ENCODE data around the gene KBTBD3. TPM values are rescaled to one million over a fixed set of nuclear protein-coding genes. Genes with fewer than 3 reads are reported as not detected.
A peak's percentile ranks its signal among the peaks of the same experiment; 100 is the strongest.
"Not testable (repeated sequence)": the region's sequence is repeated elsewhere in the genome, so short reads cannot be mapped to it uniquely, and the experiment has no call there.

The KBTBD3 gene
- total RNA-seq, 1 donor from 2014 or later: 7.6 TPM

- intact Hi-C loops (cut with DNase I): no loop called here
- ATAC-seq (ENCODE audit: poor library complexity): no peak
- no peak for DNase-seq
Measured at GRCh38 chr11:106072804-106073203, 4.3 kb downstream of the KBTBD3 start.

DNA sequence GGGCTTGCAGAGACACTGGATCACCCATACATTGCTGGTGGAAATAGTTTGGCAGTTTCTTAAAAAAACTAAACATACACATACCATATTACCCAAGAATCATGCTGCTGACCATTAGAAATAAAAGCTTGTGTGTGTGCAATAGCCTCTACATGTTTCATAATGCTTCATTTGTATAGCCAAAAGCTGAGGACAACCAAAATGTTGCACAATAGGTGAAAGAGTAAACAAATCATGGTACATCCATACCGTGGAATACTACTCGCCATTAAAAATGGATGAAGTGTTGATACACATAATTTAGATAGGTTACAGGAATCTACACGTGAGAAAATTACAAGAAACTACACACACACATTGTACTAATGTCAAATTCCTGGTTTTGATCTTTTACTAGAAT is 6.5 kb downstream of the KBTBD3 start:
- ATAC-seq (ENCODE audit: poor library complexity) (no peak), DNase-seq (no peak)
- intact Hi-C loops (cut with DNase I): no loop called here

GRCh38 chr11:106063009-106063408 is 14.1 kb downstream of the KBTBD3 start:
- no peak for ATAC-seq (ENCODE audit: poor library complexity)

GRCh38 chr11:106061954-106062949 is 14.9 kb downstream of the KBTBD3 start:
- ATAC-seq (ENCODE audit: poor library complexity) (no peak), DNase-seq (no peak)
- intact Hi-C loops (cut with DNase I): no loop called here

More at GRCh38 chr11:106063009-106063408, 14.1 kb downstream of the KBTBD3 start:
- DNase-seq: no peak
- intact Hi-C loops (cut with DNase I): no loop called here

GRCh38 chr11:106061249-106061784 is 15.8 kb downstream of the KBTBD3 start:
- ATAC-seq (ENCODE audit: poor library complexity) (no peak), DNase-seq (no peak)
- intact Hi-C loops (cut with DNase I): no loop called here

DNA sequence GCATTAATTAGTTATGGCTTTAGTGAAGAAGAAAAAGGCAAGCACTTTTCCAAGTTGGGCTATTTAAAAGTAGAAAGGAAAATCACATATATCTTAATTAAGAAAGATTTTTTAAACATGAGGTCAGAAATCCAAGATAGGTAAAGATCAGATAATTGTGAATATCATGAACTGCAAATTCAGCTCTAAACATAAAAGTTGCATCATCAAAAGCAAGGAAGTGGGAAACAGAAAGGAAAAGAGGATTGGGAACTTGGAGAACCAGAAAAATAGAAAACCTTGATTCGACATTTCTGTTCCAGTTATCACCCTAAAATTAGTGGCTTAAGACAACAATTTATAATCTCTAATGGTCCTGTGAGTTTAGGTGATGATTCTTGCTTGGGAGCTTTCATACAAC is 17.5 kb downstream of the KBTBD3 start:
- ATAC-seq (ENCODE audit: poor library complexity): no peak
- intact Hi-C loops (cut with DNase I): no loop called here

DNA sequence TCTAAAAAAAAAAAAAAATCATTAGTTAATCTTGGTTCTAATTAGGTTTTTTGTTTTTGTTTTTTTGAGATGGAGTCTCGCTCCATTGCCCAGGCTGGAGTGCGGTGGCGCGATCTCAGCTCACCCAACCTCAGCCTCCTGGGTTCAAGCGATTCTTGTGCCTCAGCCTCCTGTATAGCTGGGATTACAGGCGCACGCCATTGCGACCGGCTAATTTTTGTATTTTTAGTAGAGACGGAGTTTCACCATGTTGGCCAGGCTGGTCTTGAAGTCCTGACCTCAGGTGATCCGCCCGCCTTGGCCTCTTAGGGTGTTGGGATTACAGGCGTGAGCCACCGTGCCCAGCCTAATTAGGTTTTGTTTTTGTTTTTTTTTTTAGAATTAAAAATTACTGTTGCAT is 18.8 kb downstream of the KBTBD3 start:
- ATAC-seq (ENCODE audit: poor library complexity); DNase-seq; intact Hi-C loops (cut with DNase I): not testable (repeated sequence)

More for the DNA sequence above, 17.5 kb downstream of the KBTBD3 start:
- no peak for DNase-seq

GRCh38 chr11:106051103-106051502 is 26.0 kb downstream of the KBTBD3 start:
- ATAC-seq (ENCODE audit: poor library complexity) (no peak), DNase-seq (no peak)
- intact Hi-C loops (cut with DNase I): no loop called here

GRCh38 chr11:106049727-106050476 is 27.2 kb downstream of the KBTBD3 start:
- intact Hi-C loops (cut with DNase I): no loop called here
- ATAC-seq (ENCODE audit: poor library complexity) (no peak), DNase-seq (no peak)

- no peak for DNase-seq
- intact Hi-C loops (cut with DNase I): no loop called here
- ATAC-seq (ENCODE audit: poor library complexity): no peak
Measured at GRCh38 chr11:106047631-106048030, 29.5 kb downstream of the KBTBD3 start.

- no peak for ATAC-seq (ENCODE audit: poor library complexity)
- intact Hi-C loops (cut with DNase I): no loop called here
- DNase-seq: no peak
Measured at GRCh38 chr11:106043540-106043939, 33.6 kb downstream of the KBTBD3 start.

DNA sequence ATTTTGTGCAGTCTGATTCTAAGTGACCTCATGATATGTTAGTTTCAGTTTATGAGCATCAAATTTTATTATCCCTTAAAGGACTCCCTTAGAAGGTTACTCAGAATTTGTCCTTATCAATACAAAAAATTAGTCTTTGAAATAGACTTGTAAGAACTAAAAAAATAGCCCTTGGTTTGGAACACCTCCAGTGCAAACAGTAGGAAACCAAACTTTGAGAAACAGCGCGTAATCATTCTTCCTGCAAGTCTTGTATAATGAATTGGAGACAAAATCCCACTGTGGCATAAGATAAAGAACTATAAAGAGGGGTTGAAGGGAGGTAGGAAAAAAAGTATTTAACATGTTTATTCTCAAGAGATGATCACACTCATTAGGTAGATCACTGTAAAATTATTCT is 44.3 kb downstream of the KBTBD3 start:
- intact Hi-C loops (cut with DNase I): no loop called here
- ATAC-seq (ENCODE audit: poor library complexity): no peak

DNA sequence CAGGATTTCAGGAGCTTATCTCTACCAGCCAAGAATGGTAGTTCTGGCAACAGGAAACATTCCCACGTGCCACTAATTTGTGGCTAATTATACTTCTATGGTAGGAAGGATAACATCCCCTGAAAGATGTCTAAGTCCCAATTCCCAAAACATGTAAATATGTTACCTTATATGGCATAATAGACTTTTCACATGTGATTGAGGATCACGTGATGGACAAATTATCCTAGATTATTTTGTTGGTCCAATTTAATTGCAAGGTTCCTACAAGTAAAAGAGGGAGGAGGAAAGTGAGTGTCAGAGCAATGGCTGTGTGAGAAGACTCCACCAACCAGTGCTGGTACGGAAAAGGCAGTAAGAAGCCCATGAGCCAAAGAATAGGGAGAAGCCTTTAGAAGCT is 45.2 kb downstream of the KBTBD3 start:
- DNase-seq: no peak
- intact Hi-C loops (cut with DNase I): no loop called here
- ATAC-seq (ENCODE audit: poor library complexity): no peak

More for the DNA sequence above, 44.3 kb downstream of the KBTBD3 start:
- DNase-seq: no peak

DNA sequence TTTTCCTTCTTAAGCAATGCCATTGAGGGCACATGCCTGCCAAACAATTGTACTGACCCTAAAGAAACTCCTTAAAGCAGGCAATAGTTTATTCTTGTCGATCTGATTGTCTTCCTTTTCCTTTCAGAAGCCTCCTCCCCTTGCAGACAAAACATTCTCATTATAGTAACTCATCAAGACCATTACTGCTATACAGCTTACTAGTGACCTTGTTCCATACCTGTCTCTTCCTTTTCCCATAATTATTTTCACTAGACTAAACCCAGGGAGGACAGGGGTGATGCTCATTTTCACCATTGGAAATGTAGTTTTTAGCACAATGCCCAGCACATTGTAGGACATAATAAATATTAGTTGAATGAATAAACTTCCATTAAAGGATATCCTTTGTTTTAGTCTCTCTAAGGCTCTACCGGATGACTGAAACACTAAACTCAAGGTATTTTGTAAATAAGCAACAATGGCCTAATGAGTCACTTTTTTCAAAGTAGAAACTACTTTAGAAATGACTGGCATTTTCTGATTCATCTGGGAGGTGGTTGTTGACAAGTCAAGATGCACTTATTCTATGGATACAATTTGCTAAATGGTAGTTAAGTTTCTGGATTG is 45.8 kb downstream of the KBTBD3 start:
- ATAC-seq (ENCODE audit: poor library complexity) (no peak), DNase-seq (no peak)
- intact Hi-C loops (cut with DNase I): no loop called here

- ATAC-seq (ENCODE audit: poor library complexity) (no peak), DNase-seq (no peak)
- intact Hi-C loops (cut with DNase I): no loop called here
Measured at GRCh38 chr11:106030609-106031008, 46.5 kb downstream of the KBTBD3 start.

DNA sequence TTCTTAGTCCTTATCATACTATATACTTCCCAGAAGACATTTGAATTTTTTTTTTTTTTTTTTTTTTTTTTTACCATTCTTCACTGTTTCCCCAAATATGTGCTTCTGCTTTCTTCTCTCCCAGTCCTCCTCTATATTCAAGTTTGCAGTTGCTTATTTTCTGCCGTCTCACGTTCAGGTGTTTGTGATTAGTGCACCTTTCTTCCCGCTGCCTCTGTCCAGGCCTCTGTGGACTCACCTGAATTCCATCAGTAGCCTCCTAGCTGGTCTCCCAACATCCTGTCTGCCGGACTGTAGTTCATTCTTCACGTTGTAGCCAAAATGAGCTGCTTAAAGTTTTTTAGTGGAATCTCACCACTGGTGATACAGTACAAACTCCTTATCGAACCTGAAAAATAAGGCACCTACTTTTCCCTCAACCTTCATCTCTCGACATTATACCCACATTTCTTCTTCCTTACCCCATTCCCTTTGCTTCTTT is 54.3 kb downstream of the KBTBD3 start:
- DNase-seq: no peak
- intact Hi-C loops (cut with DNase I): no loop called here
- no peak for ATAC-seq (ENCODE audit: poor library complexity)

- intact Hi-C loops (cut with DNase I): no loop called here
- ATAC-seq (ENCODE audit: poor library complexity) (peak; percentile 99), DNase-seq (peak; percentile 99)
Measured at GRCh38 chr11:106021967-106022794, 55.0 kb downstream of the KBTBD3 start, which contains the start of gene MSANTD4. Gene MSANTD4 (minus strand): TSS chr11:106022240. CDS start chr11:106010917, 11,323 bp downstream.
